ENCODE data around the gene KLHL25.

- TF ChIP-seq EZH2phosphoT487 (IDR thresholded peaks at IDR 0.05; ENCODE audit: borderline replicate concordance, low read length): no peak
- TF ChIP-seq, protein P1, sequence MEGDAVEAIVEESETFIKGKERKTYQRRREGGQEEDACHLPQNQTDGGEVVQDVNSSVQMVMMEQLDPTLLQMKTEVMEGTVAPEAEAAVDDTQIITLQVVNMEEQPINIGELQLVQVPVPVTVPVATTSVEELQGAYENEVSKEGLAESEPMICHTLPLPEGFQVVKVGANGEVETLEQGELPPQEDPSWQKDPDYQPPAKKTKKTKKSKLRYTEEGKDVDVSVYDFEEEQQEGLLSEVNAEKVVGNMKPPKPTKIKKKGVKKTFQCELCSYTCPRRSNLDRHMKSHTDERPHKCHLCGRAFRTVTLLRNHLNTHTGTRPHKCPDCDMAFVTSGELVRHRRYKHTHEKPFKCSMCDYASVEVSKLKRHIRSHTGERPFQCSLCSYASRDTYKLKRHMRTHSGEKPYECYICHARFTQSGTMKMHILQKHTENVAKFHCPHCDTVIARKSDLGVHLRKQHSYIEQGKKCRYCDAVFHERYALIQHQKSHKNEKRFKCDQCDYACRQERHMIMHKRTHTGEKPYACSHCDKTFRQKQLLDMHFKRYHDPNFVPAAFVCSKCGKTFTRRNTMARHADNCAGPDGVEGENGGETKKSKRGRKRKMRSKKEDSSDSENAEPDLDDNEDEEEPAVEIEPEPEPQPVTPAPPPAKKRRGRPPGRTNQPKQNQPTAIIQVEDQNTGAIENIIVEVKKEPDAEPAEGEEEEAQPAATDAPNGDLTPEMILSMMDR (IDR thresholded peaks at IDR 0.05; ENCODE audit: low read depth, low read length, poor library complexity, severe bottlenecking): no peak
Measured at GRCh38 chr15:85764649-85765277, 30.0 kb downstream of the KLHL25 start.

Measured in DOHH2 (cell line).